GM21447 (cell line): ENCODE results near the gene INF2.

Experiments
- ATAC-seq: cut with Tn5 transposase; IDR thresholded peaks from one replicate; pipeline ENCODE4 v1.9.1; 2021; ENCODE audit not compliant: unreplicated experiment

The INF2 gene

GRCh38 chr14:104732931-104733681 is 43.7 kb downstream of the INF2 start:
- ATAC-seq, result no peak

- ATAC-seq, result no peak
Measured at GRCh38 chr14:104734051-104734587, 44.7 kb downstream of the INF2 start.

- no peak for ATAC-seq
Measured at GRCh38 chr14:104734601-104734990, 45.2 kb downstream of the INF2 start.

GRCh38 chr14:104734991-104735779 is 45.8 kb downstream of the INF2 start:
- ATAC-seq, result no peak

- ATAC-seq, result no peak
Measured at GRCh38 chr14:104735830-104736642, 46.6 kb downstream of the INF2 start.

- no peak for ATAC-seq
Measured at GRCh38 chr14:104738375-104739019, 49.1 kb downstream of the INF2 start.

- ATAC-seq, result no peak
Measured at GRCh38 chr14:104739026-104739425, 49.6 kb downstream of the INF2 start.

- ATAC-seq, result no peak
Measured at GRCh38 chr14:104739546-104740516, 50.4 kb downstream of the INF2 start.

- ATAC-seq, result no peak
Measured at GRCh38 chr14:104741108-104741802, 51.8 kb downstream of the INF2 start.

GRCh38 chr14:104741803-104742251 is 52.4 kb downstream of the INF2 start:
- ATAC-seq, result no peak

- ATAC-seq, result no peak
Measured at GRCh38 chr14:104742586-104743455, 53.4 kb downstream of the INF2 start.

GRCh38 chr14:104743461-104744380 is 54.3 kb downstream of the INF2 start:
- ATAC-seq, result no peak

- ATAC-seq, result no peak
Measured at GRCh38 chr14:104744484-104744883, 55.1 kb downstream of the INF2 start.

GRCh38 chr14:104745431-104745830 is 56.0 kb downstream of the INF2 start:
- ATAC-seq, result no peak

- ATAC-seq, result no peak
Measured at GRCh38 chr14:104746071-104746545, 56.7 kb downstream of the INF2 start.

- no peak for ATAC-seq
Measured at GRCh38 chr14:104746934-104747481, 57.6 kb downstream of the INF2 start.
